C4-2B (cell line): ENCODE data around the gene OSGEP.

ENCODE experiments used
- ZFX ChIP-seq: fragments of 450-650 bp; IDR thresholded peaks from 2 replicates; pipeline ENCODE4 v1.6.1; 2017
- TF ChIP-seq, protein P1 (sequence below): fragments of 450-650 bp; conservative IDR thresholded peaks from 2 replicates; pipeline ENCODE4 v1.5.1; 2017; ENCODE audit warnings: mild to moderate bottlenecking

DNA sequence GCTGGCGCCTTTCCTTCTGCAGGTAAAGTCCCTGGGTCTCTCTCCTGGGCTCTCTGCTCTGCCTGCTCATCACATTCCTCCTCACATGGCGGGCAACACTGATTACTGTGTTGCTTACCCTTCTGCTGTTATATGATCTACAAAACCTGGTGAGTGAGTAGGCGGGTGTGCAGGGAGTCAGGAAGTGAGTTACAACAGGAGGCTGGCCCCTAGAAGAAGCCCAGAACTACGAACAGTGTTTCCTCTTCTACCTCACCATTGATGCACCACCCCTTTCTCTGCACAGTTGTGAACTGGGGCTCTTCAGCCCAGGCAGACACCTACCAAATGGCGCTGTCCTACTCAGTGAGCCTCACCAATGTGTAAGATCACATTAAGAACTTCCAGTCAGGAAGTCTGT lies 13.7 kb downstream of the OSGEP start:
- TF ChIP-seq, protein P1, sequence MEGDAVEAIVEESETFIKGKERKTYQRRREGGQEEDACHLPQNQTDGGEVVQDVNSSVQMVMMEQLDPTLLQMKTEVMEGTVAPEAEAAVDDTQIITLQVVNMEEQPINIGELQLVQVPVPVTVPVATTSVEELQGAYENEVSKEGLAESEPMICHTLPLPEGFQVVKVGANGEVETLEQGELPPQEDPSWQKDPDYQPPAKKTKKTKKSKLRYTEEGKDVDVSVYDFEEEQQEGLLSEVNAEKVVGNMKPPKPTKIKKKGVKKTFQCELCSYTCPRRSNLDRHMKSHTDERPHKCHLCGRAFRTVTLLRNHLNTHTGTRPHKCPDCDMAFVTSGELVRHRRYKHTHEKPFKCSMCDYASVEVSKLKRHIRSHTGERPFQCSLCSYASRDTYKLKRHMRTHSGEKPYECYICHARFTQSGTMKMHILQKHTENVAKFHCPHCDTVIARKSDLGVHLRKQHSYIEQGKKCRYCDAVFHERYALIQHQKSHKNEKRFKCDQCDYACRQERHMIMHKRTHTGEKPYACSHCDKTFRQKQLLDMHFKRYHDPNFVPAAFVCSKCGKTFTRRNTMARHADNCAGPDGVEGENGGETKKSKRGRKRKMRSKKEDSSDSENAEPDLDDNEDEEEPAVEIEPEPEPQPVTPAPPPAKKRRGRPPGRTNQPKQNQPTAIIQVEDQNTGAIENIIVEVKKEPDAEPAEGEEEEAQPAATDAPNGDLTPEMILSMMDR: no peak
- no peak for TF ChIP-seq ZFX
